Lower leg skin (tissue), 3 donors: ENCODE data around the gene RUFY4.

Experiments used
- POLR2A ChIP-seq, 2 donors: fragments of 450-650 bp; IDR thresholded peaks; one replicate each; pipeline ENCODE4 v1.6.1; 2016 to 2017; ENCODE audit warnings: antibody characterized with exemption in 2 of 2, mild to moderate bottlenecking in 1 of 2, moderate library complexity in 1 of 2
- TF ChIP-seq, protein P1 (sequence below), 3 donors: fragments of 450-650 bp; IDR thresholded peaks; one replicate each; pipeline ENCODE4 v1.5.1; 2016; ENCODE audit warnings: antibody characterized with exemption in 3 of 3, mild to moderate bottlenecking in 3 of 3, moderate library complexity in 2 of 3

DNA sequence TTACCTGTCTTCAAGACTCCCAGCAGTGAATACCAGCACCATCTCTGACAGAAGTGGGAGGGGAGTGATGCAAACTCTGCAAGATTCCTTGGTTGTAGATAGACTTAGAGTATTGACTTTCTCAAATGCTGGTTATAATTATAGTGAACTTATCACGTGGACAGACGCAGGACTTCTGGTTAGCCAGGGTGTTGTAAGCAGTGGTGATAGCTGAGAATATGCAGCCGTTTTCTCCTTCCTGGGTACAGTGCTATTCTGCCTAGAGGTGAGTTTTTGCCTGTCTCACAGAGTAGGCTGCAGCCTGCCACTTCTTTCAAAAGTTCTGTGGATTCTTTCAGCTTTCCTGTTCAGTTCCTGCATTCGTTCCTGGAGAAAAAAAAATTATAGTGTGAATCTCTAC lies 56.0 kb downstream of the RUFY4 start:
- no peak for TF ChIP-seq POLR2A (IDR thresholded peaks at IDR 0.05)
- TF ChIP-seq, protein P1, sequence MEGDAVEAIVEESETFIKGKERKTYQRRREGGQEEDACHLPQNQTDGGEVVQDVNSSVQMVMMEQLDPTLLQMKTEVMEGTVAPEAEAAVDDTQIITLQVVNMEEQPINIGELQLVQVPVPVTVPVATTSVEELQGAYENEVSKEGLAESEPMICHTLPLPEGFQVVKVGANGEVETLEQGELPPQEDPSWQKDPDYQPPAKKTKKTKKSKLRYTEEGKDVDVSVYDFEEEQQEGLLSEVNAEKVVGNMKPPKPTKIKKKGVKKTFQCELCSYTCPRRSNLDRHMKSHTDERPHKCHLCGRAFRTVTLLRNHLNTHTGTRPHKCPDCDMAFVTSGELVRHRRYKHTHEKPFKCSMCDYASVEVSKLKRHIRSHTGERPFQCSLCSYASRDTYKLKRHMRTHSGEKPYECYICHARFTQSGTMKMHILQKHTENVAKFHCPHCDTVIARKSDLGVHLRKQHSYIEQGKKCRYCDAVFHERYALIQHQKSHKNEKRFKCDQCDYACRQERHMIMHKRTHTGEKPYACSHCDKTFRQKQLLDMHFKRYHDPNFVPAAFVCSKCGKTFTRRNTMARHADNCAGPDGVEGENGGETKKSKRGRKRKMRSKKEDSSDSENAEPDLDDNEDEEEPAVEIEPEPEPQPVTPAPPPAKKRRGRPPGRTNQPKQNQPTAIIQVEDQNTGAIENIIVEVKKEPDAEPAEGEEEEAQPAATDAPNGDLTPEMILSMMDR (IDR thresholded peaks at IDR 0.05): no peak
